GM19328 (cell line): Measurements from ENCODE around the gene CHMP2A.
A peak's percentile ranks its signal among the peaks of the same experiment; 100 is the strongest.

Source experiments
- ATAC-seq: cut with Tn5 transposase; IDR thresholded peaks from one replicate; pipeline ENCODE4 v1.9.1; 2021; ENCODE audit warnings: mild to moderate bottlenecking, moderate library complexity; ENCODE audit not compliant: unreplicated experiment

Gene CHMP2A

DNA sequence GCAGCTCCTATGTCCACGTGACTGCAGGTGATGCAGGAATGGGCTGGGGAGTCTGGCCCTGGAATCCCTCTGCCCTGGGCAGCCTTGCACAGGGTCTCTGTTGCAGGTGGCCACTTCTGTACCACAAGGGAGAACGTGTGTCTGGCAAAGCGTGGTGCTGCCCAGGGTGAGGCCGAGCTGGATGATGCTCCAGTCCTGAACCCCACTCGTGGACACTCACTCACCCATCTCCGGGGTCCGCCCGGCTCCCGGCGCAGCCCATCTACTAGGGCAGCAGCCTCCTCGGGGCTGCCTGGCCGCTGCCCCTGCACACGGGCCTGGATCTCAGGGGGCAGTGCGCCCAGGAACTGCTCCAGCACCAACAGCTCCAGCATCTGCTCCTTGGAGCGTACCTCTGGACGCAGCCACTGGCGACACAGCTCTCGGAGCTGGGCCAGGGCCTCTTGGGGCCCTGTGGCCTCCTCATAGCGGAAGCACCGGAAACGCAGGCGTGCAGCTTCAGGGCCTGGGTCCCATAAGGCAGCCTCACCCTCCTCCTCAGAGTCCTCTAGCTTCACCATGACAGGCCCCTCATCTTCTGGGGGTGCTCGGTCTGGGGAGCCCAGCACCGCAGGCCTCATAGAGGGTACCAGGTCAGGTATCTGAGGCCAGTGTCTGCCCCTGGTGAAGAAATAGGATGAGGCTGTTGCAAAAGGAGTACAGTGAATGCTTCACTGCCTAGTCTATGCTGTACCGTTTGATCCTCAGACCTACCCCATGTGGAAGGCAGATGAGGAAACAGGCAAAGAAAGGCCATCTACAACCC is 16.1 kb upstream of the CHMP2A start:
- ATAC-seq = no peak

DNA sequence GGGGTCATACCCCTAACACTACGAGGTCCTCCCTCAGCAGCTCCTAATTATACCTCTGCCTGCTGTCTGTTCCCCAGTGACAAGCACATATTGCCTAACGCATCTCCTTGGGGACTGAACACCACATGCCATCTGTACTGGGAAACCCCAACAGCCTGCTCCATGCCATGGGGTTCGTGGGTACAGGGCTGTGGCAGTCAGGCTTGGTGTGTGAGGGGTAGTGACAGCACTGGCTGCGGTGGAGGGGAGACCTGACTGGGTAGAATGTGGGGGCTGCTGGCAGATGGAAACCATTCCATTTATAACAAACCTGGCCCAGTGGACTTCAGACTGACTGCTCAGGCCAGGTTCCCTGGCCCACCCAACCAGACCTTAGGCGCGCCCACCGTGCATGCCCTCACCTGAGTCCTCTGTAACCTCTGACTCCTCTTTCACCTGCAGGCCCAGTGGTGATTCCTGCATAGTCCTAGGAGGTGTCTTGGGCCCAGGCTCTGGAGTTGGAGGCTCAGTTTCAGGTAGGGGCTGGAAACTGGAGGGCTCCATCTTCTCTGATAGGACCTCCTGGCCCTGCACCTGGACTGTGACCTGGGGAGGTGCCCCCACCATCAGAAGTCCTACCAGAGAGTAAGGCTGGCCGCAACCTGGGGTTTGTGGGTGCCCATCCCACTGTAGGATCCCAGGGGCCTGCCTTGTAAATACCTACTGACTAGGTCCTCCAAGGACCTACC is 15.2 kb upstream of the CHMP2A start:
- ATAC-seq = no peak

DNA sequence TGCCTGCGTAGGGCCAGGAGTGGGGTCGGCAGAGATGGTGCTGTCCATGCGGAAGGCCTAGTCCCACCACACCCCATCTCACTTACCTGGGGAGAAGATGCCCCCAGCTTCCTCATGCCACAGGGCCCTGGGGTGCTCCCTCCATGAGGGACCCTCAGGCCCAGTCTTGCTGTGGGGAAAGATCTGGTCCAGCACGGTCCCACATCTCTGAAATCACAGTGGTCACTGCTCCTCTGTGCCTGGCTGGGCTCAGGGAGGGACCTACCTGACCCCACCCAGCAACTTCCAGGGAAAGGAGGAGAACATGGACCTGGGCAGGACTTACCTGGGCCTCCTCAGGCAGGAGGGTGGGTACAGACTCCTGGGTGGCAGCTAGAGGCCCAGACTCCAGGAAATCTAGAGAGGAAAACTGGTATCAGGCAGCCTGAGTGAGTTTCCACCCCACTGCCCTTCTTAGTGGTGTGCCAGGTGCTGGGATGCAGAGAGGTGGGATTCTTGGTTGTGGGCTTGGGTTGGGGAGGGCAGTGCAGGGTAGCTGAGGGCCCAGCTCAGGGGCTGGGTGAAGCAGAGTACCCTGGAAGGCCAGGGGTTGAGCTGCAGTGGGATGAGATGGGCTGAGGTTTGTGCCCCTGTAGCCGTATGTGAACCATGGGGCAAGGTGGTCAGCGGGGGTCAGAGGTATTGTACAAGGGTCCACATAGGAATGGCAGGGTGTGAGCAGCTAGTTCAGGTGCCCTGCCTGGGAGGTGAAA is 14.5 kb upstream of the CHMP2A start:
- no peak for ATAC-seq

DNA sequence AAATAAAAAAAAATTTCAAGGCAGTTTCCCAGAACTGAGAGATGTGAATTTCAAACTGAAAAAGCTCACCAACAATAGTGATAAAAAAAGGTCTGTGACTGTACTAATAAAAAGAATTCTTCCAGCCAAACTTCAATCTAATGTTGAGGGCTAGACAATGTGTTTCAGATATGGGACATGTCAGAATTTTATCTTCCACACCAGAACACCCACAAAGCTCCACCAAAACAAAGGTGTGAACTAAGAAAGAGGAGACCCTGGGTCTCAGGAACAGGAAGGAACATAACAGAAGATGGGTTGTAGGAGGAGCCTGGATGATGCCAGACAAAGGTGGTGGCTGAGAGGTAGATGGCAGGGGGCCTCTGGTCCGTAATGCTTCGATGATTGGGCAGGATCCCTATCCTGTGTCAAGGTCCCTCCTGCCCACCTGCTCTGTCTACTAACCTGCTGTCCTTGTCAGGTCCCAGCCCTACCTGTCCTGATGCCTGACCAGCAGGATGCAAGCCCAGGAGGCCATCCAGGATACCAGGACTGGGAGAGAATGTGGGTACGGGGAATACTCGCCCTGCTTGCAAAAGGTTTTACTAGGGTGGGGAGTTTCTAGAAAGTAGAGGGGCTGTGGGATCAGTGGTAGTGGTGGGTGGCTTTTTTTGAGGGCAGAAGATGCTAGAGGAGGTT is 13.7 kb upstream of the CHMP2A start:
- no peak for ATAC-seq

DNA sequence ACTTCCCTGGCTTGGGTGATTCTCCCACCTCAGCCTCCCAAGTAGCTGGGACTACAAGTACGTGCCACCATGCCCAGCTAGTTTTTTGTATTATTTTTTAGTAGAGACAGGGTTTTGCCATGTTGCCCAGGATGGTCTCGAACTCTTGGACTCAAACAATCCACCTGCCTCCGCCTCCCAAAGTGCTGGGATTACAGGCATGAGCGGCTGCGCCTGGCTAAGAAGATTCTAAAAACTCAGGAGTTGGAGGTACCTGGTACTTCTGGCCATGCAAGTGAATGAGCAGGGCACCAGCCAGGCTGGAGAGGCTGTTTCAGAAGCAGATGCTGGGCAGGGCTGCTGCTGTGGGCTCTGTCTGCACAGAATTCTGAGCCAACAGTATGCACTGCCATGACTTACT is 12.1 kb upstream of the CHMP2A start:
- no peak for ATAC-seq

DNA sequence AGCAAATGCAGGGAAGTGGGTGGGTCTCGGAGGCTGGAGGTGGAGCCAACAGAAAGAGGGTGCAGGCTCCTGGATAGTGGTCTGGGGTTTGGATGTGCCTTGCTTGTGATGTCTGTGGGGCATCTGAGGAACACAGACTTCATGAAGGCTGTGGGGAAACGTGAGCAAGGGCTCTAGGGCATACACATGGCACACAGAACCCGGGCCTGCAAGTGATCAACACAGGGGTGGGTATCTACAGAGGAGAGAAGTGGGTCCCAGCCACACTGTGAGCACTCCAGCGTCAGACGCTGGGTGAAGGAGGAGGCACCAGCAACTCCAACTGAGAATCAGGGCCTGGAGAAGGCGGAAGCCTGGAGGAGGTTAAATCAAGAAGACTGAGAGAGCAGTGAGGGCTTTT is 8.9 kb upstream of the CHMP2A start:
- ATAC-seq = no peak

DNA sequence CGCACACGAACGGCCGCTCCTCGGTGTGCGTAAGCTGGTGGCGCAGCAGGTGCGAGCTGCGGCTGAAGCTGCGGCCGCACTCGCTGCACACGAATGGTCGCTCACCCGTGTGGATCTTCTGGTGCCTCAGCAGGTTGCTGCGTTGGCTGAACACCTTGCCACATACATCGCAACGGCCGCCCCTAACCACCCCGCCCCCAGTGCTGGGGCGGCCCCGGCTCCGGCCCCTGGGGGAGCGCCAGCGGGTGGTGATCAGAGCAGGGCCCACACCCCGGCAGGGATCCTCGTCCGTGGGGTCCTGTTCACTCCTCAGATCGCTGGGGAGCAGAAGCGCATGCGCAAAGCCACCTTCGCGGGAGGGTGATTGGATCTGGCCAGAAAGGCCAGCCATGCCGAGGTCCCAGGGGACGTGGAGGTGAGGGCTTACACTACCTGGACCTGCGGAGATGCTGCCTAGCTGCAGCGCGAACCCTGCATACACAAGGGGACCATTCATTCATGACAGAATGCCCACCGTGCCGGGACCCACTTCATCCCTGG is 8.2 kb upstream of the CHMP2A start:
- ATAC-seq = no peak

DNA sequence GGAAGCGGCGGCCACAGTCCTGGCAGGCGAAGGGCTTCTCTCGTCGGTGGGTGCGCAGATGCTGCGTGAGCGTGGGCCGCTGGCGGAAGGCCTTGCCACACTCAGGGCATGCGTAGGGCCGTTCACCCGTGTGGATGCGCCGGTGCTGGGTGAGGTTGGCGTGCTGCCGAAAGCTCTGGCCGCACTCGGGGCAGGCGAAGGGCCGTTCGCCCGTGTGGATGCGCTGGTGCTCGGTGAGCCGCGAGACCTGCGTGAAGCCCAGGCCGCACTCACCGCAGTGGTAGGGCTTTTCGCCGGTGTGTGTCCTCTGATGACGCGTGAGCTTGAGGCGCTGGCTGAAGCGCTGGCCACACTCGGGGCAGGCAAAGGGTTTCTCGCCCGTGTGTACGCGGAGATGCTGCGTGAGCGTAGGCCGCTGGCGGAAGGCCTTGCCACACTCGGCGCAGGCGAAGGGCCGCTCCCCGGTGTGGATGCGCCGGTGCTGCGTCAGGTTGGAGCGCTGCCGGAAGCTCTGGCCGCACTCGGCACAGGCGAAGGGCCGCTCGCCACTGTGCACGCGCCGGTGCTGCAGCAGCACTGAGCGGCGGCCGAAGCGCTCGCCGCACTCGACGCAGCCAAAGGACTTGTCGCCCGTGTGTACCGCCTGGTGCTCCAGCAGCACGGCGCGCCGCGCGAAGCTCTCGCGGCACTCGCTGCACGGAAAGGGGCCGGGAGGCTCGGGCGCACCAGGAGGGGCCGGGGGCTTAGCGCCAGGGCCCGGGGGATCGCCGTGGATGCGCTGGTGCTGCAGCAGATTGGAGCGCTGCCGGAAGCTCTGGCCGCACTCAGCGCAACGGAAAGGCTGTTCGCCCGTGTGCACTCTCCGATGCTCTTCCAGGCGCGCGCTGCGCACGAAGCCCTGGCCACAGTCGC is 7.5 kb upstream of the CHMP2A start:
- no peak for ATAC-seq

DNA sequence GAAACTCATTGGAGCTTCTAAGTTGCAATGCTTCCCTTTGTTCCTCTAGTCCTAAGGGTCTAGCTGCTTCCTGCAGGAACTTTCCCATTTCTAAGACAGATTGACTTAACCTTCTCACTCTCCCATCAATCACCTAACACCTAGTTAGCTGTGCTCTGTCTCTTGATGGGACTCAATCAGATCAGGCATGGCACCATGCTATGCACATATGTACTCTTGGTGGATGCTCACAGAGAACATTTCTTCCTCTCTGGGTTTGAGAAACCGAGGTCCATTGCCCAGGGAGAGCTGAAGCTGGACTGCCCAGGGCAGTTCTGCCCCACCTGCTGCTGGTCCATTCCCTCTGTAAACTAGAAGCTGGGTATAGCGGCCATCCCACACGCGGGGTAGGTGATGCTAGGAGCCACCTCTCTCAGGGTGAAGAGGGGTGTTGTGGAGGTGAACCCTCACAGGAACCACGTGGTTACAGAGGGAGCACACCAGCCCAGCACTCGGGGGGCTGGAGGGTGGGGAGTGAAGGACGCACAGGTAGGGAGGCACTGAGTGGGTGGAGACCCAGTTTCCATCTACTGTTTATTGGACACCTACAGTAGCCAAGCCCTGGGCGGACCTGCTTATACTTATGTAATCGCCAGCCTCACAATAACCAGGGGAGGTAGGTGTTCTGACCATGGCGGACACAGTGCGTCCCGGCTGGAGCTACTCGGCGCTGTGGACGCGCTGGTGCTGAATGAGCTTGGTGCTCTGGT is 6.6 kb upstream of the CHMP2A start:
- no peak for ATAC-seq

DNA sequence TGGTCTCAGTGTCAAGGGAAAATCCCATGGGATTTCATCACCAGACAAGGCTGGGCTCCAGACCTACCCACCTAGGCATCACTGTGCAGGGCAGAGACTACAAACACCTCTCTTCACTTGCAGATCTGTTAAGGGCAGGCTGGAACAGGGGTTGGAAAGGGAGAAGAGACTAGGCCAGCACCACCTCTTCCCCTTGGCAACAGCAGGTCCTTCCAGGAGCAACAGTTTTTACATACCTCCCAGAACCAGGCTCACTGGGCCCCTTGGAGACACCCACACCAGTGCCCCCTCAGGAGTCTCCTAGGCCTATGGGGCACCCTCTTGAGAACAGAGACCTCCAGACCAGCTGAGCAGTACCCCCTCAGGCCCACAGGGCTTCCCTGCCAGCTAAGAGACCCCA is 6.0 kb upstream of the CHMP2A start:
- no peak for ATAC-seq

DNA sequence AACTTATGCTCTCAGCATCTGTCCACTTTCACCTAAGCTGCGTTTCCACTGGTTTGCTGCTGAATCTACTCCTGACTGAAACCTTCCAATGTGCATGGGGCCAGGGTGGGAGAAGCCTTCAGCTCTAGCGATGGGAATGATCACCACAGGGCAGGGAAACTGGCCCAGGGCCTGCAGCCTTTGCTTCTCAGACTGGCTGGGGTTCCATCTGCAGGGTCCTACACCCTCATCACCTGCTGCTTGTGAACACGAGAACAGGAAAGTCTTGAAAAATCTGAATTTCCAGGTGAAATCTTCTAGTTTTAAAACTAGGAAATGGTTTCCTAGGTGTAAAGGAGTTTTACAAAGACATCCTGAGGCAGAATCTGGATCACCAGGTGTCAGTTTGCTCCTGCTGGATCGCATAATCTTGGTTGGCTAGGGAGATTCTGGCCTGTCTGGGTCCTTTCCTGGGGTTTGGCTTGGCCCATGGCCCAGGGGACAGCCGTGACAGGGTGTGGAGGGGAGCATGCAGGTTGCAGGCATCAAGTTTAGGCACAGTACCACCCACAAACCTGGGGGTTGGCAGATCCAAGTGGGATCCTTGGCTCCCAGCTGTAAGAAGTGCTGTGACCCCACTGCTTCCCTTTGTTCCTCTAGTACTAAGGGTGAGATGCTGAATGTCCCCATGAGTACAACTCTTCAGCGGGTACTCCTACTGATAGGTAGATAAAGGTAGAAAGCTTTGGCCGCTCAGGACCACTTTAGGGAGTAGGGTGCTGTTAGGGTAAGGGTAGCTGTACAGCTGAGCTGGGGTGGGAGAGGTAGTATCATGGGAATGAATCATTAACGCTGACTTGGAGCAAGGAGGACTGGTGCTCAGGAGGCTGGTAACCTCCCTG is 5.3 kb upstream of the CHMP2A start:
- ATAC-seq = no peak

DNA sequence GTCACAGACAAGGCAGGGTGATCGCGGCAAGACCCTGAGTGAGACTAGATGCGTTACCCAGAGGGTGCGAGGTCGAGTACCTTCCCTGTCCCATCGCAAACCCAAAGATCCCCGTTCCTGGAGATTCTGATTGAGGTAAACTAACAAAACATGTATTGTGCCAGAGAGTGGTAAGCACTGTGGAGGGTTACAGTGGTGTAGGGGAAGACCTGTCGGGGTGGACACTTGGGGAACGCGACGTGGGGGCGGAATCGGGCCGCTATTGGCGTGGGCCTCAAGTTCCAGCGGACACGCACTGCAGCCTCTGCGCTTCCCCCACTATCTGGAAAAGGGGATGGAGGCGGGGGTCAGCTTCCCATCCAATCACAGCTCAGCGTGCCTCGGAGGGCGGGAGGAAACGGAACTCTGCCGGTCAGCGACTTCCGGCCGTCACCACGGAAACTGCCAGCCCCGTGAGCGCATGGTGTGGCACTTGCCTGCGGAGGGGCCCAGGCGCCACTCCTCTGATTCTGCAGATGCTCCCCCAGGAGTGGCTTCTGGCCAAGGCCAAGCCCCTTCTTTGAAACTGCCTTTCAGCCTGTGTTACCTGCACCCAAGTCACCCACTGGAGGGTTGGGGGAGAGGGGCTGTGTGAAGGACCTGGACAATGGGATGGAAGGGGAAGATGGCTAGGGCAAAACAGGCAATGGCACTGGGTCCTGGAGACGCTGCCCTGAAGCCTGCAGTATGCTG is 4.5 kb upstream of the CHMP2A start:
- ATAC-seq = no peak

DNA sequence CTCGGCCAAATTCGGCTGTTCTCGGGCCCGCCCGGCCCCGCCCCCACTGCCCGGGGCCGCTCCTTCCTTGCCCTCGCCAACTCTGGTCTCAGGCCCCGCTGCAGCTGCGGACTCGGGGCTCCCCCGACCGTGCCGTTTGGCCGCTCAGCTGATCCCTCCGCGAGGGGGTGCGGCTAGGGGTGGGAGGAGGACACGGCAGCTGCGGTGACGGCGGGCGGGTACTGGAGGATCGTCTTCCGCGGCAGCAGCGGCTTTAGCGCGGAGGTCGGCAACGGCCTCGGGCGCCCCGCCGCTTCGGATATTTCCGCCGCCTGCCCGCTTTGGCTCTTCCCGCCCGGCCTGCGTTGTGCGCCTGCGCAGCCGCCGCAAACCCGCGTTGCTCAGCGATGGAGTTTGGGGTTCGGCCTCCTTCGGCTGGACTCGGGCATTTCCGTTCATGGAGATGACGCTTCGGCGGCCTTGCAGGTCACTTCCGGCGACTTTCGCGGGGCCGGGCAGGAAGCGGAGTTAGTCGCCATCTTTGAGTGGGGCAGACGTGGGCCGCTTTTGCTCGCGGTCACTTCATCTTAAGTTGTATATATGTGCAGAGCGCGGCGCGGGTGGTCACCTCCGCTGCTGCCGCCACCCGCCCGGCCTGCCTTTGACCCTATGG is 3.8 kb upstream of the CHMP2A start:
- ATAC-seq = peak; percentile 57

DNA sequence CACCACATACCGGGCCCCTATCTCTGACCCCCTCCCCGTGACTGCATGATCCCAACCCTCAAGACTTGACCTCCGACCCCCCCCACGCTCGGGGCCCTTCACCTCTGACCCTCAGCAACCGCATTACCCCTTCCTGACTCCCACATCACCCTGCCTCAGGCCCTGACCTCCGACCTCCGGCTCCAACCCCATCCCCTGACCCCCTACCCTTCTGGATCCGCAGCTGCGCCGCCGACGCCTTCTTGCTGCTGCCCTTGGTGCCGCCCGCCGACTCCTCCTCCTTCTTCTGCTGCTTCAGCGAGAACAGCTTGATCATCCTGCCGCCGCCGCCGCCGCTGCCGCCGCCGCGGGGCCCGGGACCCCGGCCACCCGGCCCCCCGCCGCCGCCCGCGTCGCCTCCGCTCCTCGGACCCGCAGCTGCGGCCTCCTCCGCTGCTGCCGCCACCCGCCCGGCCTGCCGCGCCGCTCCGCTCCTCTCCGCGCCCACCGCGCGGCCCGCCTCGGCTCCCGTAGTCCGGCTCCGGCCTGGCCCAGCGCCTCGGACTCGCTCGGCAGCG is 3.2 kb upstream of the CHMP2A start, which contains the start of gene UBE2M:
Gene UBE2M (minus strand): TSS at position 546 of the 557 bp plus-strand sequence. CDS start 230 bp downstream, at position 316.
- ATAC-seq = no peak

DNA sequence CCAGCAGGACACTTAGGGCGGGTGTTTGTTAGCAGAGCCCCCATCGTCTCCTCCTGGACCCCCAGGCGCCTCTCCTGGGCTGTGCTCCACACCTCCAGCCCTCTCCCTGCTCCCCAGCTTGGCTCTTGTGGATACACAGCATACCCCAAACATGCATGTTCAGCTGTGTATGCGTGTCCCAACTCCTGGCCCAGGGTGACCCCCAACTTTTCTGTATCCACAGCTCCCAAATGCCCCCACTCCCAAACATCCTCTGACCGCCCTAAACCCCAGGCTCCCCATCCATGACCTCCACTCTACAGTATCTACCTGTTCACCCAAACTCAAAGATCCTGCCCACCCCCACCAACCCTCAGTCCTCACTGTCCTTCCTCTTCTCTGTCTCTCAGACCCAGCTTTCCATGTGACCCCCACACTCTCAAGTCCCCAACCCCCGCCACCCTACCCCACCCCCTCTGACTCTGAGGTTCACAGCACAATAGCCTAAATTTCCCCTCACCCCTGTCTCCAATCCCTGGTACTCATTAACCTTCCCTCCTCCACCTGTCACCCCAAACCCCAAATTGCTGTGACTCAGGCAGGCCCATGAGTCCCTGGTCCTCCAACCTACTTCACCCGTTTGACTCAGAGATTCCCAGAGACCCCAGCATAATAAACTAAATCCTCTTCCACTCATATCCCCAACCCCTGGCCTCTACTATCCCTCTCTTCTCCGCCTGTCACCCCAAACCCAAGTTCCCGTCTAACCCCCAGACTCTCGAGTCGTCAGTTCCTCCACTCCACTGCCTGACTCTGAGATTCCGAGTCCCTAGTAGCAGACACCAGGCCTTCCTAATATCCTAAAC is 2.5 kb upstream of the CHMP2A start:
- ATAC-seq = no peak
